Adipose tissue (tissue), 3 donors: Measurements from ENCODE around the gene IRF8. TPM values are rescaled to one million over a fixed set of nuclear protein-coding genes. Genes with fewer than 3 reads are reported as not detected.
"Not testable (repeated sequence)": the region's sequence is repeated elsewhere in the genome, so short reads cannot be mapped to it uniquely, and the experiment has no call there.

Experiments used
- H3K27ac ChIP-seq: one replicate; pipeline ENCODE4 v1.5.1; 2013; ENCODE audit warnings: low read depth, low read length
- WGBS, 3 donors: extraction: QIAGEN DNeasy Blood & Tissue Kit; methylation state at CpG; one replicate each; pipeline ENCODE4 v1.1.7; 2013; 5-methylcytosine and 5-hydroxymethylcytosine counted together
- polyA plus RNA-seq, 3 donors: library from polyadenylated mRNA; stranded (reverse); fragments of 200-250 nt; gene quantifications; one replicate each; pipeline ENCODE4 v1.2.3, GENCODE V29; 2013
- donor health status: healthy with polysubstance abuse.
- donor health status: Bipolar disorder and iron deficiency.
- donor health status: healthy.

The IRF8 gene
- polyA plus RNA-seq, 3 donors = 7.0 to 96.5 (median 10.3) TPM

- WGBS, 3 donors = 91 to 95% (median 94%) methylated on average over 14 of the region's 14 CpGs
- no peak overlapping the region for H3K27ac ChIP-seq
Measured at GRCh38 chr16:85921026-85921425, 22.1 kb downstream of the IRF8 start.

- WGBS, 3 donors = 73 to 76% (median 75%) methylated on average over 24 of the region's 24 CpGs
Measured at GRCh38 chr16:85923153-85924021, 24.4 kb downstream of the IRF8 start.

GRCh38 chr16:85924675-85925074, 25.7 kb downstream of the IRF8 start:
- no peak overlapping the region for H3K27ac ChIP-seq
- 55 to 63% (median 60%) methylated on average over 3 of the region's 3 CpGs for WGBS, 3 donors

More at GRCh38 chr16:85923153-85924021, 24.4 kb downstream of the IRF8 start:
- no peak overlapping the region for H3K27ac ChIP-seq

GRCh38 chr16:85926370-85926769, 27.4 kb downstream of the IRF8 start:
- 38 to 89% (median 84%) methylated on average over 8 of the region's 8 CpGs for WGBS, 3 donors
- H3K27ac ChIP-seq = no peak overlapping the region

GRCh38 chr16:85927371-85927770, 28.4 kb downstream of the IRF8 start:
- 49 to 55% (median 49%) methylated on average over 16 of the region's 16 CpGs for WGBS, 3 donors
- no peak overlapping the region for H3K27ac ChIP-seq

GRCh38 chr16:85927959-85928358, 29.0 kb downstream of the IRF8 start:
- no peak overlapping the region for H3K27ac ChIP-seq
- 42 to 54% (median 45%) methylated on average over 7 of the region's 7 CpGs for WGBS, 3 donors

- 15 to 53% (median 18%) methylated on average over 10 of the region's 10 CpGs for WGBS, 3 donors
- H3K27ac ChIP-seq = no peak overlapping the region
Measured at GRCh38 chr16:85928401-85928820, 29.4 kb downstream of the IRF8 start.

- 72 to 92% (median 90%) methylated on average over 16 of the region's 16 CpGs for WGBS, 3 donors
- H3K27ac ChIP-seq = no peak overlapping the region
Measured at GRCh38 chr16:85929259-85929721, 30.3 kb downstream of the IRF8 start.

- H3K27ac ChIP-seq = no peak overlapping the region
- 71 to 88% (median 74%) methylated on average over 15 of the region's 15 CpGs for WGBS, 3 donors
Measured at GRCh38 chr16:85930301-85930700, 31.3 kb downstream of the IRF8 start.

- WGBS, 3 donors = 77 to 84% (median 79%) methylated on average over 23 of the region's 23 CpGs
- no peak overlapping the region for H3K27ac ChIP-seq
Measured at GRCh38 chr16:85931596-85932402, 32.8 kb downstream of the IRF8 start.

GRCh38 chr16:85934210-85934609, 35.2 kb downstream of the IRF8 start:
- 73 to 81% (median 81%) methylated on average over 9 of the region's 9 CpGs for WGBS, 3 donors
- no peak overlapping the region for H3K27ac ChIP-seq

- 37 to 42% (median 41%) methylated on average over 13 of the region's 13 CpGs for WGBS, 3 donors
- H3K27ac ChIP-seq = no peak overlapping the region
Measured at GRCh38 chr16:85935391-85935973, 36.5 kb downstream of the IRF8 start.

- no peak overlapping the region for H3K27ac ChIP-seq
Measured at GRCh38 chr16:85935974-85936760, 37.2 kb downstream of the IRF8 start.

GRCh38 chr16:85936816-85937215, 37.9 kb downstream of the IRF8 start:
- 69 to 81% (median 81%) methylated on average over 12 of the region's 12 CpGs for WGBS, 3 donors
- no peak overlapping the region for H3K27ac ChIP-seq

More at GRCh38 chr16:85935974-85936760, 37.2 kb downstream of the IRF8 start:
- 36 to 55% (median 40%) methylated on average over 22 of the region's 22 CpGs for WGBS, 3 donors

- H3K27ac ChIP-seq = no peak overlapping the region
- WGBS, 3 donors = 38 to 79% (median 79%) methylated on average over 5 of the region's 5 CpGs
Measured at GRCh38 chr16:85940214-85940613, 41.3 kb downstream of the IRF8 start.

- no peak overlapping the region for H3K27ac ChIP-seq
- WGBS, 3 donors = 65 to 76% (median 71%) methylated on average over 14 of the region's 14 CpGs
Measured at GRCh38 chr16:85941863-85942644, 43.1 kb downstream of the IRF8 start.

GRCh38 chr16:85942659-85943058, 43.7 kb downstream of the IRF8 start:
- WGBS, 3 donors = 83 to 94% (median 85%) methylated on average over 10 of the region's 10 CpGs

More at GRCh38 chr16:85942659-85943058, 43.7 kb downstream of the IRF8 start:
- not testable (repeated sequence) for H3K27ac ChIP-seq
